Osteocyte (in vitro differentiated cells): ENCODE data around the gene DSTYK. TPM values are rescaled to one million over a fixed set of nuclear protein-coding genes. Genes with fewer than 3 reads are reported as not detected.

Source experiments
- DNase-seq: peaks from one replicate; pipeline ENCODE4 v3.0.0; 2021; ENCODE audit warnings: mixed read lengths; ENCODE audit not compliant: unreplicated experiment; ENCODE audit errors: extremely low spot score
- H3K27ac Mint-ChIP-seq: one replicate; pipeline ENCODE4 v1.8.0; 2021; ENCODE audit warnings: mild to moderate bottlenecking, mixed read lengths; ENCODE audit not compliant: unreplicated experiment
- H3K27me3 Mint-ChIP-seq: one replicate; pipeline ENCODE4 v1.8.0; 2021; ENCODE audit warnings: mixed read lengths; ENCODE audit not compliant: unreplicated experiment
- H3K36me3 Mint-ChIP-seq: one replicate; pipeline ENCODE4 v1.8.0; 2021; ENCODE audit warnings: mixed read lengths; ENCODE audit not compliant: unreplicated experiment
- H3K4me1 Mint-ChIP-seq: one replicate; pipeline ENCODE4 v1.8.0; 2021; ENCODE audit warnings: mixed read lengths; ENCODE audit not compliant: unreplicated experiment
- H3K4me3 Mint-ChIP-seq: one replicate; pipeline ENCODE4 v1.8.0; 2021; ENCODE audit warnings: mild to moderate bottlenecking, moderate library complexity, mixed read lengths; ENCODE audit not compliant: unreplicated experiment
- H3K9me3 Mint-ChIP-seq: one replicate; pipeline ENCODE4 v1.8.0; 2021; ENCODE audit warnings: mixed read lengths; ENCODE audit not compliant: unreplicated experiment
- CTCF ChIP-seq: fragments of 200-600 bp; sonication (generic); IDR thresholded peaks from 2 replicates; pipeline ENCODE4 v1.5.0; 2021; ENCODE audit warnings: antibody characterized with exemption, mild to moderate bottlenecking, moderate library complexity
- total RNA-seq: library from RNA; stranded (reverse); gene quantifications from 2 replicates; pipeline ENCODE4 v1.2.1, GENCODE V29; 2021

DSTYK gene
- total RNA-seq, 1 donor from 2014 or later = 15.3 TPM

- Mint-ChIP-seq H3K27me3 (no peaks in the 10 kb centered on the region), H3K9me3 (no peaks in the 10 kb centered on the region), H3K4me1 (no peaks in the 10 kb centered on the region), H3K27ac (no peak overlapping the region), H3K36me3 (no peaks in the 10 kb centered on the region), H3K4me3 (no peak overlapping the region)
- DNase-seq = no peak
- TF ChIP-seq CTCF = no peak
Measured at GRCh38 chr1:205129447-205130029, 82.0 kb downstream of the DSTYK start.

GRCh38 chr1:205128050-205128449 is 83.5 kb downstream of the DSTYK start:
- peaks cover 2% of the 10 kb centered on the region for H3K4me1 Mint-ChIP-seq
- TF ChIP-seq CTCF = no peak
- no peaks in the 10 kb centered on the region for H3K36me3 Mint-ChIP-seq
- no peaks in the 10 kb centered on the region for H3K9me3 Mint-ChIP-seq
- no peak overlapping the region for H3K27ac Mint-ChIP-seq
- DNase-seq = no peak
- H3K4me3 Mint-ChIP-seq = no peak overlapping the region
- no peaks in the 10 kb centered on the region for H3K27me3 Mint-ChIP-seq

- no peaks in the 10 kb centered on the region for H3K9me3 Mint-ChIP-seq
- DNase-seq = no peak
- H3K36me3 Mint-ChIP-seq = no peaks in the 10 kb centered on the region
- H3K27ac Mint-ChIP-seq = no peak overlapping the region
- peaks cover 6% of the 10 kb centered on the region for H3K4me1 Mint-ChIP-seq
- H3K27me3 Mint-ChIP-seq = no peaks in the 10 kb centered on the region
- H3K4me3 Mint-ChIP-seq = no peak overlapping the region
- TF ChIP-seq CTCF = no peak
Measured at GRCh38 chr1:205127646-205128045, 83.9 kb downstream of the DSTYK start.

GRCh38 chr1:205124726-205125125 is 86.8 kb downstream of the DSTYK start:
- H3K9me3 Mint-ChIP-seq = no peaks in the 10 kb centered on the region
- no peak overlapping the region for H3K4me3 Mint-ChIP-seq
- H3K27ac Mint-ChIP-seq = no peak overlapping the region
- H3K27me3 Mint-ChIP-seq = no peaks in the 10 kb centered on the region
- H3K4me1 Mint-ChIP-seq = peaks cover 32% of the 10 kb centered on the region
- no peak for TF ChIP-seq CTCF
- no peaks in the 10 kb centered on the region for H3K36me3 Mint-ChIP-seq
- DNase-seq = no peak

GRCh38 chr1:205122489-205122882 is 89.0 kb downstream of the DSTYK start:
- no peaks in the 10 kb centered on the region for H3K27me3 Mint-ChIP-seq

More at GRCh38 chr1:205122489-205122882, 89.0 kb downstream of the DSTYK start:
- Mint-ChIP-seq H3K27ac (peak overlapping the region; percentile 100), H3K4me1 (peaks cover 36% of the 10 kb centered on the region), H3K4me3 (peak overlapping the region; percentile 100), H3K36me3 (no peaks in the 10 kb centered on the region), H3K9me3 (no peaks in the 10 kb centered on the region)
- no peak for TF ChIP-seq CTCF
- DNase-seq = no peak
